ENCODE data around the gene ATP8B3. TPM values are rescaled to one million over a fixed set of nuclear protein-coding genes. Genes with fewer than 3 reads are reported as not detected.
A peak's percentile ranks its signal among the peaks of the same experiment; 100 is the strongest.

ATP8B3 gene
- total and polyA plus RNA-seq, 9 of the 15 experiments (the other 6 are each of a cell fraction or from before 2014, with no cell fraction given): 1.2 to 12.3 (median 3.8) TPM

GRCh38 chr19:1836458-1837221, 24.6 kb upstream of the ATP8B3 start (continued):
- TF ChIP-seq CBX1 (IDR thresholded peaks at IDR 0.05; ENCODE audit: low read depth): peak; percentile 87; the same call in 1 of the 2 replicates
- TF ChIP-seq TFAM (CRISPR knock-in tag; conservative IDR thresholded peaks at IDR 0.05): no peak
- no peak for TF ChIP-seq KLF10 (CRISPR knock-in tag; IDR thresholded peaks at IDR 0.05)
- no peak for TF ChIP-seq NR2C1 (IDR thresholded peaks at IDR 0.05)
- TF ChIP-seq NR2C1 (tag; IDR thresholded peaks at IDR 0.05): no peak
- peak; percentile 91 for TF ChIP-seq HMGN3 (IDR thresholded peaks at IDR 0.05; ENCODE audit: borderline replicate concordance, extremely low read depth, insufficient read length, low read depth, low read length)
- no peak for TF ChIP-seq ZBTB34 (CRISPR knock-in tag; IDR thresholded peaks at IDR 0.05)
- no peak for TF ChIP-seq RBM22 (IDR thresholded peaks at IDR 0.05; ENCODE audit: low read depth, low read length, poor library complexity, severe bottlenecking)
- no peak for TF ChIP-seq ELF1 (tag; IDR thresholded peaks at IDR 0.05)
- no peak for TF ChIP-seq MGA (IDR thresholded peaks at IDR 0.05)
- peak; percentile 83; the same call in 1 of the 2 replicates for TF ChIP-seq MTA3 (IDR thresholded peaks at IDR 0.05; ENCODE audit: borderline replicate concordance)
- no peak for TF ChIP-seq XRCC3 (IDR thresholded peaks at IDR 0.05)
- TF ChIP-seq ZNF3 (CRISPR knock-in tag; IDR thresholded peaks at IDR 0.05): no peak
- peak; percentile 91 for TF ChIP-seq BCOR (IDR thresholded peaks at IDR 0.05)
- peak; percentile 90 for TF ChIP-seq EP300 (IDR thresholded peaks at IDR 0.05; ENCODE audit: low read length)
- TF ChIP-seq XRCC4 (IDR thresholded peaks at IDR 0.05; ENCODE audit: extremely low read depth, insufficient read depth, insufficient read length): no peak
